DMS 273 (cell line): ENCODE data around the gene ADAMTS15.
A peak's percentile ranks its signal among the peaks of the same experiment; 100 is the strongest.

Experiments used
- DNase-seq: peaks from one replicate; lab custom pipeline; 2025; ENCODE audit not compliant: unreplicated experiment; lab: John Stamatoyannopoulos, UW

Gene ADAMTS15

DNA sequence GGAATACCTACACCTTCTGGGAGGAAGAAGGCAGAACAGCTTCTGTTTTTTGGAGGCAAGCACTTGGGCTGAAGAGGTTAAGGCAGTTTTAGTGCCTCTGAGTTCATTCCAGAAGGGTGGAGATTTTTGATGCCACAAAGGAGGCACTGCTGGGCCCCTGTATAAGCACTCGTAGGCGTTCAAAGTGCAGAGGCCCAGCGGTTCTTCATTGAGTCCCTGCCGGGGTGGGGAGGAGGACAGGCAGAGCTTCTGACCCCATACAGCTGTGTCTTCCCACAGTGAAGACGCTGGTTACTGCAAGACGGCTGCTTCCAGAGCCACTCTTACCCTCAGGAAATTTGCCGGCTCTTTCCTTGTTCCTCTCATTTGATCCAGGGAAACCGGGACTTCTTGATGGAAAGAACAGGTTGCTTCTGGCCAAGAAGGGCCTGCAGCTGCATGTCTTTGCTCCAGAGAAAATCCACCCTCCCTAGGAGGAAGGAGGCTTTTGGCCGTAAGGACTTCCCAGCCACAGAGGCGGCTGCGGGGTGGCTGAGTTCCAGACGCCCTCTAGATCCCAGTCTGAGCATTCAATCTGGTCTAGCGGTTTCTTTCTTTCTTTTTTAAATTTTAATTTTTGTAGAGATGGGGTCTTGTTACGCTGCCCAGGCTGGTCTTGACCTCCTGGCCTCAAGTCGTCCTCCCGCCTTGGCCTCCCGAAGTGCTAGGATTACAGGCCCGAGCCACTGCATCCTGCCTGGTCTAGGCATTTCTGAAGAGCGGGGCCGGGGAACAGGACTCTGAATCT lies 9.4 kb downstream of the ADAMTS15 start:
- DNase-seq: no peak

DNA sequence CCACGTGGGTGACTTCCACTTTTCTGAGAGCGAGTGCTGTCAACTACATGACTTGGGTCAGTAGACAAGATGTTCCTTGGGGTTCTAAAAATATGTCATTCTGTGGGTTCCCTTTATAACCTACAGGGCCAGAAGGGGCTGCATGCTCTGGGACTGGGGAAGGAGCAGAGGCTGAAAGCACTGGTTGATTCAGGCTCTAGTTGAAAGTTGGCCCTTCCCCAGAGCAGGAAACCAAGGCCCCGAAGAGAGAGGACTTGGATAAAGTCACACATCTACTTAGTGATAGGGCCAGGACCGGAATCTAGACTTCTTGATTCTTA lies 9.9 kb downstream of the ADAMTS15 start:
- DNase-seq: no peak

DNA sequence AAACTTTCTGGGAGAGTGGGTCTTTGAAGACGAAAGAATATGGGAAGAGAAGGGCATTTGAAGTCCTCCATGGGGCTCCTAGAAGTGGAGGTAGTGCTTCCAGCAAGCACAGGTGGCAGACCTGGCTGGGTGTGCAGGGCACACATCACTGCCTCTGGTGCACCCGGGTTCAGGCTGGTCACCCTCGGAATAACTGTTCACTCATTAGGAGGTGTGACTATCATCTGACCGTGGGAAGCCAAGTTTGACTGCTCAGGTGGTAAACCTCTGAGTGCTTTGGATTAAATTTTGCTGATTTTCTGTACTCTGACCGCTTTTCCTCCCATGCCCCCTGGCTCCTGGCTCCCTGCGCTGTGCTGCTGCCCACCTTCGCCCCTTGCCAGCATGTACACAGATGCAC lies 11.1 kb downstream of the ADAMTS15 start:
- DNase-seq: no peak

DNA sequence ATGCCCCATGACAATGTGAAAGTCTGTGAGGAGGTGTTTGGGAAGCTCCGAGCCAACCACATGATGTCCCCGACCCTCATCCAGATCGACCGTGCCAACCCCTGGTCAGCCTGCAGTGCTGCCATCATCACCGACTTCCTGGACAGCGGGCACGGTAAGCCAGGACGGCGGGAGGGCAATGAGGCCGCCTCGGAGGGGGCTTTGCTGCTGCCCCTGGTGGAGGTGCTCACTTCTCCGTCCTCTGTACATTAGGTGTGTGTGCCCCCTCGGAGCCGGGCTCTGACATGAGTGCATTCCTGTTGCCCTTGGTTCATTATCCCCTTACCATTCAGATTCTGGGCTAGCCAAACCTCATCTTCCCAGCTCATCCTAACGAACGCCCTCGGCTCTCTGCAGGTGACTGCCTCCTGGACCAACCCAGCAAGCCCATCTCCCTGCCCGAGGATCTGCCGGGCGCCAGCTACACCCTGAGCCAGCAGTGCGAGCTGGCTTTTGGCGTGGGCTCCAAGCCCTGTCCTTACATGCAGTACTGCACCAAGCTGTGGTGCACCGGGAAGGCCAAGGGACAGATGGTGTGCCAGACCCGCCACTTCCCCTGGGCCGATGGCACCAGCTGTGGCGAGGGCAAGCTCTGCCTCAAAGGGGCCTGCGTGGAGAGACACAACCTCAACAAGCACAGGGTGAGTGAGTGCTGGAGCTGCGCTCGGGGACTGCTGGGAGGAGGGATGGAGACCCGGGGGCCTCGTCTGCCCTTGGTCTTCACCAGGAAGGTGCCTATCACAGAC lies 13.8 kb downstream of the ADAMTS15 start:
- DNase-seq: peak; percentile 57

DNA sequence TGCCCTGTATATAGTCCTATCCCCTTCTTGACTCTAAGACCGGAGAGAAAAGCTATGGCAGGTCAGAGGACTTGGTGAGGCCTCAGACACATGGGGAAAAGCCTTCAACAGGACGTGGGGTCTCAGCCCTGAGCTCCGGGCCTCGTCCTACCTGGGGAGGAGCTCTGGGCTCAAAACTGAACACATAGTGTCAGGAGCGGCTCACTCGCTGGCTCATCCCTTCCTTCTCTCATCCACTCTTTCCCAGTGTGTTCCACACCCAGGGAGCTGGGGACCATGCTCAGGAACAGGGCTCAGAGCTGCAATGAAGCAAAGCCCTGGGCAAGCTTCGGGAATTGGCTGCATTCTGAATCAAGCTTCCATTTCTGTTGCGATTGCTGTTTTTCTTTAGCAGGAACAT lies 14.5 kb downstream of the ADAMTS15 start:
- no peak for DNase-seq

DNA sequence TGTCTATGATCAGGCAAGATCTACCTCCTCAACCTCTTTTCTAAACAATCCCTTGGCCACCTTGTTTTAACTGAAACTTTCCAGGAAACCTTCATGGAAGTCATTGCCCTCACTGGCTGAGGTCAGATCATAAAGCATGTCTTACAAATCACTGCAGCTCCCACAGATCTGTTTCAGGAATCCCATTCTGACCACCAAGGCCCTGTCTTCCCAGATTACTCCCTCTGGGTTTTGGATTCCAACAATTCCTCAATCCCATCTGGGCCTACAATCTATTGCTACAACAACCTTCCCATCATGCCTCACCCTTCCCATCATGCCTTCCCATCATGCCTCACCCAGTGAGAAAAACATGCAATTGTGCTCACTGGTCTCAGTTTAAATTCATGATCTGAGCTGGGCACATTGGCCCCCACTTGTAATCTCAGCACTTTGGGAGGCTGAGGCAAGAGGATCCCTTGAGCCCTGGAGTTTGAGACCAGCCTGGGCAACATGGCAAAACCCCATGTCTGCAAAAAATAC lies 15.9 kb downstream of the ADAMTS15 start:
- no peak for DNase-seq

DNA sequence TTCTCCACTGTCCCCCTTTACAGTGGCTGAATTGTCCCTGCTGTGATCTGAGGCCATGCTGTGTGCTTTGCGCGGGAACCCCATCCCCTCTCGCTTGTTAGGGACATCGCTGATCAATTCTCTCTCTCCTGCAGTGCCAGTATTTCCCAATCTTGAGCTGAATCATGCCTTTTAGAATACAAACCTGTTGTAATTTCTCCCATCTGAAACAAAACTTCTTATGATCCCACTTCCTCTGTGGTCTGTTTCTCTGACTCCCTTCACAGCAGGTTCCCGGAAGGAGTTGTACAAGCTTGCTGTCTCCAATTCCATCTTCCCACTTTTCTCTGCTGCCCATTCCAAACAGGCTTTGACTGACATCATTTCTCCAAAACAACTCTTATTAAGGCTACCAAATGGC lies 16.8 kb downstream of the ADAMTS15 start:
- no peak for DNase-seq

DNA sequence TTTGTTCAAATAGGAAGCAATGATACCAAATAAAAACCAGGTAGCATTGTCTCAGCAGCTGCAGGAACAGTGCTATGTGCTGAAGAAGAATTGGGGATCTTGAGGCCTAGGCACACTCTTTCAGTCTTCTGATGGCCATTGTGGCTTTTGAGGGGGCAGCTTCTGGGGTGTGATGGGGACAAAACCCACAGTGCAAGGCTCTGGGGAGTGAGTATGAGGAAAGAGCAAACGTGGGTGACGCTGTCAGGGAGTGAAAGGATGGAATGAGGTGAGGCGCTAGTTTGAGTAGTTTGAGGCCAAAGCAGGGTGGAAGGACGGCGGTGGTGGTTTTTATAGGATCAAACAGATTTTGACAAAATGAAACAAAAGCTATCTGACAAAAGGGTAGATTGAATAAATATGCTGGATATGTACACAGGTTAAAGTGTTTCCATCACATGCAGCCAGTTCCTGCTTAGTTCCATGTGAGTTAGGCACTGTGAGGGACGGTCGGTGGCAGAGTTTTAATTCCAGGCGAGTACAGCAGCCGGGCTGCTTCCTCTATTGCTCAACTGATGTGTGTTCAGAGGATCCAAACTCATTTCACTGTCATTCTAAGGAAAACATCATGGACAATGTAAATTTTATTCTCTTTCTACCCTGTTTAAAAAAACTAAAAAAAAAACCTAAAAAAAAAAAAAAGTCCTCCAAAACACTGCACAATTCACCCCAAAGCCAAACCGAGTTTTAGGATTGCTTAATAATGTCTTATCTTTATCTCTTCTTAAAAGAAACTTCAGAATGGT lies 18.9 kb downstream of the ADAMTS15 start:
- DNase-seq: no peak

DNA sequence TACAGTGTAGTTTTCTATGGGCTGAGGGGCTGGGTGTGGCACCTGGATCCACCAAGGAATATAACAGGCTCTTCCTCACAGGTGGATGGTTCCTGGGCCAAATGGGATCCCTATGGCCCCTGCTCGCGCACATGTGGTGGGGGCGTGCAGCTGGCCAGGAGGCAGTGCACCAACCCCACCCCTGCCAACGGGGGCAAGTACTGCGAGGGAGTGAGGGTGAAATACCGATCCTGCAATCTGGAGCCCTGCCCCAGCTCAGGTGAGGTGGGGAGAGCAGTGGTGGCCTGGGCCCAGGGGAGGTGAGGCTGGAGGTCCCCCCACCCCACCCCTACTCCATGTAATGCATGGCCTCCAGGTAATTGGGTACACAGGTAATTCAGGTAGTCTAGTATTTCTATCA lies 20.7 kb downstream of the ADAMTS15 start:
- no peak for DNase-seq

DNA sequence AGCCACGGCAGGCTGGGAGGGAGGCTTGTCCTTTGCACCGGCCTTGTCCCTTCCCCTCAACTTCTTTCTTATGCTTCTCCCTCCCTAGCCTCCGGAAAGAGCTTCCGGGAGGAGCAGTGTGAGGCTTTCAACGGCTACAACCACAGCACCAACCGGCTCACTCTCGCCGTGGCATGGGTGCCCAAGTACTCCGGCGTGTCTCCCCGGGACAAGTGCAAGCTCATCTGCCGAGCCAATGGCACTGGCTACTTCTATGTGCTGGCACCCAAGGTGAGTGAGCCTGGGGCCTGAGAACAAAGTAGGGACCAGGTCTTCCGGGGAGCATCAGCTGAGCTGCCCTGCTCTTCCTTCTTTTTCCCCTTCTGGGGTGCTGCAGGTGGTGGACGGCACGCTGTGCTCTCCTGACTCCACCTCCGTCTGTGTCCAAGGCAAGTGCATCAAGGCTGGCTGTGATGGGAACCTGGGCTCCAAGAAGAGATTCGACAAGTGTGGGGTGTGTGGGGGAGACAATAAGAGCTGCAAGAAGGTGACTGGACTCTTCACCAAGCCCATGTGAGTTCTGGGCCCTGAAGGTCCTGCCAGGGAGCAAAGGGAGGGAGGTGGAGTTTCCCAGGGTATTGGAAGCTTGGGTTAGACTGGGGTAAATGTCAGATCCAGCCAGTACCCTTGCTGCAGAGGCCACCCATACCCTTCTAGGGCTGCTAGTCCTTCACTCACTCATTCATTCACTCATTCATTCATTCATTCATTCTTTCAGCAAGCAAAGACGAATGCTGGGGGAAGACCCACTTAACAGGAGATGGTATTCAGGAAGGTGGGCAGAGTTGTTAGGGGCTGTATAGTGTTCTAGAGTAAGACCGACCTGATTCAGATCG lies 22.6 kb downstream of the ADAMTS15 start:
- DNase-seq: no peak

DNA sequence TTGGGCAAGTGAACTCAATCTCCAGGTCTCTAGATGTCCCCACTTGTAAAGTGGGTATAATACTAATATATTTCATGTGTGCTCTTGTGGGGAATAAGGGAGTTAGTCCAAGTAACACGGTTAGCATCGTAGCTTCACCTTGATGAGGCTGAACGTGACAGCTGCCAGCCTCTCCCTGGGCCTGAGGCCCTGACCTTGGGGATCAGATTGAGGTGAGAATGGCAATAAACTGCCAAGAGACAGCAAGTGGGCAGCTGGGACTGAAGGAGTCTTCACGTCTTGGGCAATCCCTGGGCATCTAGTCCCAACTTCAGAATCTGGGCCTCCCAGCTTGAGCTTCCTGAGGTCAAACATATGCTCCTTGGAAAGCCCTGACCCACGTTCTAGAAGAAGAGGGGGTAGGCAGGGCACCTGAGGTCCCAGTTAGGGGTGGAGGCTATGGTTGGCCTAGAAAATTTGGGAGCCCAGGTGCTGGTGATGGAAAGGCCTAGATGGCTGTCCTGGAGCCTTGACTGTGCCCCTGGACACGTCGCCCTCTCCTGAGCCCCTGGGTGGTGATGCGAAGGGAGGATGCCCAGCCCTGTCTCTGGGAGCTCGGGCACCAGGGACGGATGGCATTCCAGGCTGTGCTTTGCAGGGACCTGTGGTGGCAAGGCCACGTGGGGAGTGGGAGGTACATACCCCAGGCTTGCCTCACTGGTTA lies 23.4 kb downstream of the ADAMTS15 start:
- DNase-seq: no peak

DNA sequence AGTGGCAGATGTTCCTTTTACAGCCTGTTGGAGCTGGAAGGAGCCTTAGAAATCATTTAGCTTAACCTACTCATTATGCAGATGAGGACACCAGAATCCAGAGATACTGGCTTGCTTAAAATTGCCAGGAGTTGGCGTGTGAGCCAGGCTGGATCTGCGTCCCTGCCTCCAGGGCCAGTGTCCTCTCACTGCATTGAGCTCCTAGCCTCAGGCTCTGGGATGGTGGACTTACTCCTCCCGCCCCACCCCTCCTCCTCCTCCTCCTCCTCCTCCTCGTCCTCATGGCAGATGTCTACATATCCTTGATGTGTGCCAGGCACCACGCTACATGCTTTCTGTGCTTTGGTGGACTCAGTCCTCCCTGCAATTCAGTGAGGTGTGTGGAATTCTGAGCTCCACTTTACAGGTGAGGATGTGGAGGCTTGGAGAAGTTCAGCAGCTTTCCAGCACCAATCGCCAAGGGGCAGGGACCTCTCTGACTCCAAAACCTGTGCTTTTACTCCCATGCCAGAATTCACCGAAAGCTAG lies 24.1 kb downstream of the ADAMTS15 start:
- DNase-seq: peak; percentile 28

DNA sequence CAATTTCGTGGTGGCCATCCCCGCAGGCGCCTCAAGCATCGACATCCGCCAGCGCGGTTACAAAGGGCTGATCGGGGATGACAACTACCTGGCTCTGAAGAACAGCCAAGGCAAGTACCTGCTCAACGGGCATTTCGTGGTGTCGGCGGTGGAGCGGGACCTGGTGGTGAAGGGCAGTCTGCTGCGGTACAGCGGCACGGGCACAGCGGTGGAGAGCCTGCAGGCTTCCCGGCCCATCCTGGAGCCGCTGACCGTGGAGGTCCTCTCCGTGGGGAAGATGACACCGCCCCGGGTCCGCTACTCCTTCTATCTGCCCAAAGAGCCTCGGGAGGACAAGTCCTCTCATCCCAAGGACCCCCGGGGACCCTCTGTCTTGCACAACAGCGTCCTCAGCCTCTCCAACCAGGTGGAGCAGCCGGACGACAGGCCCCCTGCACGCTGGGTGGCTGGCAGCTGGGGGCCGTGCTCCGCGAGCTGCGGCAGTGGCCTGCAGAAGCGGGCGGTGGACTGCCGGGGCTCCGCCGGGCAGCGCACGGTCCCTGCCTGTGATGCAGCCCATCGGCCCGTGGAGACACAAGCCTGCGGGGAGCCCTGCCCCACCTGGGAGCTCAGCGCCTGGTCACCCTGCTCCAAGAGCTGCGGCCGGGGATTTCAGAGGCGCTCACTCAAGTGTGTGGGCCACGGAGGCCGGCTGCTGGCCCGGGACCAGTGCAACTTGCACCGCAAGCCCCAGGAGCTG lies 24.8 kb downstream of the ADAMTS15 start:
- no peak for DNase-seq

DNA sequence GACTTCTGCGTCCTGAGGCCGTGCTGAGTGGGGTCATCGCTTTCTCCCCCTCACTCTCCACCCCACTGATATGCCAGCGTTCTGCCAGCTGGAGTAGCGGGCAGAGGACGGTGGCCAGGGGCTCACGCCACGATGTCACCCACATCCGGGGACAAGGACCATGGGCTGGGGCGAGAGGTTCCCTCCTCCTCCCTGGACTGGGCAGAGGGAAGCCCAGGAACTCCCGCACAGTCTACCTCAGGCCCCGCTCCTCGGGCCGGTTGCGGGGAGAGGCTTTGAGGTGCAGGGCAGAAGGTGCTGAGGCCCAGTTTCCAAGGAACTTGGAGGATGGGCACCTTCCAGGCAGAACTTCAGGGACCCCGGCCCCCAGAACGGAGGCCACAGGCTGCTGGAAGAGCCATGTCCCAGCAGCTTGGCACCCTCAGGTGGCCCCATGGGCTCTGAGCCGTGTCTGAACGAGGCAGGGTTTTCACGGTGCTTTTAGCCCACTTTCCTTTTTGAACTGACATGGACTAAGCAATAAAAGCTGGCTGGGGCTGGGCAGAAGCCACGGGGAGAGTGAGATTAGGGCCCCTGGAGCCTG lies 25.4 kb downstream of the ADAMTS15 start:
- DNase-seq: no peak

DNA sequence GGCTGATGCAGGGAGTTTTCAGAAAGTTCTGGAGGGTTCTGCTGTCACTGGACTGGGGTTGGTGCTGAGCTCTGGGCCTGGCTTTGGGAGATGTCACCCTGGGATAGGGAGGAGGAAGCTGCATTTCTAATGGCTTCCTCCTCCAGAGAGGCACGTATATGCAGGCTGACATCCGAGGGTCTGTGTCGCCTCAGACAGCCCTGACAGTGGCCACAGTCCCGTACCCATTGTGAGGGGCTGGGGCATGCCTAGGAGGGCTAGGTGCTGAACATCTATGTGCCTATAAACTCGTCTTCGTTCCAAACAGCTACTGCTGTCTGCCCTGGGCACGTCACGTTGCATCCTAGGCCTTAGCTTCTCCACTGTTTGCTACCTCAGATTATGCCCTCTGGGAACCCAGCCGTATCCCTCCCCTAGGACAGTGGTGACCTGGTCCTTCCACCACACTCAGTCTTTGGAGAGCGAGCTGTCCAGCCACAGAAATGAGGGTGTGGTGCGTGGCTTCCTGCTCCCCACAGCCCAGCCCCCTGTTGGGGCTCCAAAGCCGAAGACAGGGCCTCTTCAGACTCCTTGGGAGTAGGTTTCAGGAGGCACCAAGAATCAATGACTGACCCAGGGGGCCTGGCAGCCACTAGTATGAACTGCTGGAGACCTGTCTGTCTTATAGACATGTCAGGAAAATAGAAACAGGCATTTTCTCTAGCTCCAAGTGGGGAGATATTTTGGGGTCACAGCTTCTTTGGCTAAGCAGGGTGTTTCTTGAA lies 26.4 kb downstream of the ADAMTS15 start:
- no peak for DNase-seq

DNA sequence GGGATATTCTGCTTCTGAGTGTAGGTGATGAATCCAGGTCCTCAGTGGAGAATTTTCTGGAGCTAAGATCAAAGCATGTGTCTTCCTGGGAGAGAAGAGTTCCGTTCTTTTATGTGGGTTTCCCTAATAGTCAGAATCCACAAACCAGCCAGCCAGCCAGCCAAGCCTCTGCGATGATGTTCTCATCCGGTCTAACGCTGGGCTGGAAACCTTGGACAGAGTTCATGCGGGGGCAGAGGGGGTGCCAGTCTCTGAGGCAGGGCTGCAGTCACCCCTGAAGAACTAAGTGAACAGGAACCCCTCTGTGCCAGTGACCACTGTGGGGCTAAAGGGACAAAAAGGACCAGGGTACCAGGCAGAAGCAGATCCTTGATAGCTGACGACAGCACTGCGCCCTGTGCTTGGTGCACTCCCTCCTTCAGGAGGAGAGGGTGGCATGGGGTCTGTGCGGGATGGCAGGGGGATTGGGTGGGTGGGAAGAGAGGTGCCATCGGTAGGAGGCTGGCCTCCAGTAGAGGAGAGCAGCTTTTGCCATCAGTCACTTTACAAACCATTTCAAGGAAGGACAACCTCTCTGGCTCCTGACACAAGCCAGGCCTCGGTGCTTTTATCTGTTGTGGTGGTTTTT lies 27.1 kb downstream of the ADAMTS15 start:
- no peak for DNase-seq

DNA sequence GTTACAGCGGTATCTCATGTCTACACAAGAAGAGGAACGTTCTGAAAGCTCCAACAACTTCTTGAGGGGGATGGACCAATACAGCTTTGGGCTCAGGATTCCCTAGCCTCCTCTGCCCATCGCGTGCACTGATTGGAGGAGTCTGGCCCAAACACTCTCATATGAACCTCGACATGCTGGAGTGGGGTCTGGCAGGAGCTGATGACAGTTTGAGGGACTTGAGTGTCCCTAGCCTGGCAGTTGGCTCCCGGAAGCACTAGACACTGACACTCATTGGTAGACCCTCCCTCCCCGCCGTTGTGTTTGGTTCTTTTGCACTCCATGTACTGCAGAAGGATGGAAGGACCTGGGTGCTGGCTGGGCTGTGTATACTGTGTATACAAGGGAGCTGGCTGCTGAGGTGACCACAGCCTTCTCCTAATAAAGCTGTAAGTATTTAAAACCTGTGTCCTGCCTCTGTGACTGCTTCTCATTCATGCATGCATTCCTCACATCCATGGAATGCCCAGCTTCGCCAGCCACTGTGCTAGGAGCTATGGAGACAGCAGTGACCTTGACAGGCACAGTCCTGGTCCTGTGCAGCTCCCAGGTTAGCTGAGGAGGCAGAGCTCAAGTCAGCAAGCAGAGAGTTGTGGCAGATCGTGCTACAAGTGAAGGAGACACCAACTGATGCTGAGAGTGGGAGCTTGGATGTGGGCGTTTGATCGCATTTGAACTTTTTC lies 27.9 kb downstream of the ADAMTS15 start:
- DNase-seq: no peak
